ENCODE results near the gene SEC14L5.
A peak's percentile ranks its signal among the peaks of the same experiment; 100 is the strongest.
"Not testable (repeated sequence)": the region's sequence is repeated elsewhere in the genome, so short reads cannot be mapped to it uniquely, and the experiment has no call there.

SEC14L5 gene
- 0.05 to 0.09 reads per million in 2 donors for total RNA-seq

GRCh38 chr16:4957720-4958509, at the start of gene SEC14L5:
Gene SEC14L5, plus strand, starts transcription at chr16:4958330. Its CDS starts 994 bp downstream, at chr16:4959324.
- peak; percentile 66 for DNase-seq

- no peak for DNase-seq
Measured at GRCh38 chr16:4908854-4909401, 49.2 kb upstream of the SEC14L5 start.

- no peak for DNase-seq
Measured at GRCh38 chr16:4909825-4910224, 48.3 kb upstream of the SEC14L5 start.

DNA sequence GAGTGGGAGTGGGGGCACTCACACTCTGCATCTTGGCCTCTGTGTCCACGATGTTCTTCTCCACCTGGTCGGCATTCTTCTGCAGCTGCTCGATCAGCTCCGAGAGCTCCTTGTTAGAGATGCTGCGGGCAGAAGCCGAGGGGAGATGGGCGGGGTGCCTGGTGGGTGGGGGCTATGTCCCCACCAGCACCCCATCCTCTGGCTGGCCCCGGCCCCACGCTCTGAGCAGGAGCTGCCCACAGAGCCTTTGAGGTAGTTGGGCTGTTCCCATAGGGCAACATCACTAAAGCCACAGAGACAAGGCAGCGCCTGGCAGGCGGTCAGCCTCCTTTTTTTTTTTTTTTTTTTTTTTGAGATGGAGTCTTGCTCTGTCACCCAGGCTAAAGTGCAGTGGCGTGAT, 47.3 kb upstream of the SEC14L5 start:
- no peak for DNase-seq

GRCh38 chr16:4911970-4912386, 46.2 kb upstream of the SEC14L5 start:
- DNase-seq, result no peak

- DNase-seq, result no peak
Measured at GRCh38 chr16:4913130-4913773, 44.9 kb upstream of the SEC14L5 start.

- no peak for DNase-seq
Measured at GRCh38 chr16:4913774-4914525, 44.2 kb upstream of the SEC14L5 start.

DNA sequence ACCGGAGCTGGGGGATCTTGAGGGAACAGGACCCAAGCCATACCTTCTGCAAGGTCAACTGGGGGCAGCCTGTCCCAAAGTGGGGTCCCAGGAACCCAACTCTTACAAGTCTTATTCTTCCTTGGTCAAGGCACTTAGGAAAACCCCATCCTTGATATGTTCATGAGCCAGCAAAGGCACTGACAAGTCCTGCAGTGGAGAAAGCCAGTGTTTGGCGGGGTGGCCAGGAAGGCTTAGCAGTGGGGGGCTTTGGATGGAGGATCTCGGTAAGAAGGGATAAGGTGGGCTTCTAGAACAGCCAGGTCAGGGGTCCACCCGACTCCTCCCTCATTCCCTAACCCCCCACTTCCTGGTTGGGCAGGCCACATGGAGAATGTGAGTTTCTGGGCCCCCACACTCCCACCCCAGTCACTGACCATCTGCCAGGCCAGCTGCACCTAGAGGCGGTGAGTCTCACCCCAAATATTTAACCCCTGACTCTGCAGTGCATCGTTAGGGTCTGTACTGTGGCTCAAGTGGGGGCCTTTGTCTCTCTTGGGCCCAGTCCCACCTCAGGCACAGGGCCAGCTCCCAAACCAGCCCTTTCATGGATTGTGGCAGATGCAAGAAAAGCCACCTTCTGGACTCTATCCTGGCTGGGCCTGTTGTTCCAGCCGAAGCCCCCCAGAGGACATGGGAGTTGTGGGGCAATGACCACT, 43.5 kb upstream of the SEC14L5 start:
- DNase-seq, result no peak

DNA sequence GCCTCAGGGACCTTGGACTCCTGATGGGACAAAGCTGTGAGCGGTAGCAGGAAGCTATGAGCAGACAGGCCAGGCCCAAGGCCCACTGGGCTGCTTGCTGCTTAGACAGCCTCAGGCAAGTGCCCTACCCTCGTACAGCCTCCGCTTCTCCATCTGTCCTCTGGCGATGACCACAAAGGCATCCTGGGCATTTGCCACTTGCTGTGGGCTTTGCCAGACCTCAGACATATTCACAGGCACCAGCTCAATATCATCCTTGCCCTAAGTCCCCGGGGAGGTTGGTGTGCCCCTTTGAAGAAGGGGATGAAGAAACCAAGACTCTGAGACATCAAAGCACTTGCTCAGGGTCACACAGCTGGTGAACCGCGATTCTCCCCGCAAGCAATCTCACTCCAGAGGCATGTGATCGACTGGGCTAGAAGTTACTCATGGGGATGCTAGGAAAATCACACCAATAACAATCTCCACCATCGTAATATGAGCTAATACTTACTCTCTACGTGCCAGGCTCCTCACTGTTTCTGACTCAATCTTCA, 42.8 kb upstream of the SEC14L5 start:
- DNase-seq, result no peak

DNA sequence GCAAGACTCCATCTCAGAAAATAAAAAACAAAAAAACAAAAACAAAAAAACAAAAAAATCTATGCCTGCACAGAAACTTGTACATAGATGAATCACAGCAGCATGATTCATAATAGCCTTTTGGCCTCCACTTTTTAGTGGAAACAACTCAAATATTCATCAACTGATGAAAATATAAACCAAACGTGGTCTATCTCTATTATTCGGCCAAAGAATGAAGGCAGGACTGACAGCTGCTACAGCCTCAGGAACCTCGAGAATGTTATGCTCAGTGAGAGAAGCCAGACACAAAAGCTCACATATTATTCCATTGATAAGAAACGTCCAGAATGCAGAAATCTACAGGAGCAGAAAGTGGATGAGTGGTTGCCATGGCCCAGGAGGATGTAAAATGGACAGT, 41.0 kb upstream of the SEC14L5 start:
- no peak for DNase-seq

- no peak for DNase-seq
Measured at GRCh38 chr16:4918781-4919251, 39.3 kb upstream of the SEC14L5 start.

DNA sequence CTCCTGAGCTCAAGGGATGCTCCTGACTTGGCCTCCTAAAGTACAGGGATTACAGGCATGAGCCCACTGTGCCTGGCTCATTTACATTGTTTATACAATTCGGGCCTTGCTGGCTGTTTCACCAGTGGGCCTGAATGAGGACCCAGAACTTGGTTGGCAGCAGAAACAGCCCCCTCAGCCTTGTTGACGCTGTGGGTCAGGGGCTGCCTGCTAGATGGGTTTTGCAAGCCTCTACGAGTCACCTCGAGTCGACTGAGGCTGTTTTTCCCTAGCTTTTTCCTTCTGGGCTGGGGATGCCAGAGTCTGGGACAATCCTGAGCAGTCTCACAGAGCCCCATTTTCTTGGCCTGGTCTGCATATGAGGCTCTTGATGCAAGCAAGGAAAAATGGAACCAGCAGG, 37.3 kb upstream of the SEC14L5 start:
- DNase-seq, result no peak

DNA sequence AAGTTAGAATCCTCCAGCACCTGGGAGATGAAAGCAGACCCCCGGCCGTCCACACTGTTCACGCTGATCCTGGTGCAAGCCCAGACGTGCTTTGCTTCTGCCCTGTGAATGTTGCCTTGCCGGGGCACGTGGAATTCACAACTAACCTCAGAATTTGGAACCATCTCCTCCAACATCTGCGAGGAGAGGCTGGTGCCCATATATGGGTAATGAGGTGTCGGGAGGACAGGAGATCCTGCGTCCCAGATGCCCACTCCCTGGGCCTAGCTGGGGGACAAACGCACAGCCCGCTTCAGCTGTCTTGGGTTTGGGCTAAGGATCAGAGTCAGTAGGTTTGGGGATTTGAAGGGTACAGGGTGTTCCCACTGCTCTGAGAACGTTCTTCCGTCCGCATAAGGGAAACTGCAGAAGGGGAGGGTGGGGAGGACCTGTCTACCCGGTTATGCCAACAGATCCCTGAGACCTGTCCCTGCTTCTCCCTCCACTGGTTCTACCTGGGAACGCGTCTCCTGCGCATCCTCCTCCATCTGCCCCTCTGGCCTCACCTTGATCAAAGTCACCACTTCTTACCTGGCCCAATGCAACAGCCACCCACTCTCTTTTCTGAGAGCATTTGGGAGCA, 35.3 kb upstream of the SEC14L5 start:
- no peak for DNase-seq

- no peak for DNase-seq
Measured at GRCh38 chr16:4923853-4924252, 34.3 kb upstream of the SEC14L5 start.

DNA sequence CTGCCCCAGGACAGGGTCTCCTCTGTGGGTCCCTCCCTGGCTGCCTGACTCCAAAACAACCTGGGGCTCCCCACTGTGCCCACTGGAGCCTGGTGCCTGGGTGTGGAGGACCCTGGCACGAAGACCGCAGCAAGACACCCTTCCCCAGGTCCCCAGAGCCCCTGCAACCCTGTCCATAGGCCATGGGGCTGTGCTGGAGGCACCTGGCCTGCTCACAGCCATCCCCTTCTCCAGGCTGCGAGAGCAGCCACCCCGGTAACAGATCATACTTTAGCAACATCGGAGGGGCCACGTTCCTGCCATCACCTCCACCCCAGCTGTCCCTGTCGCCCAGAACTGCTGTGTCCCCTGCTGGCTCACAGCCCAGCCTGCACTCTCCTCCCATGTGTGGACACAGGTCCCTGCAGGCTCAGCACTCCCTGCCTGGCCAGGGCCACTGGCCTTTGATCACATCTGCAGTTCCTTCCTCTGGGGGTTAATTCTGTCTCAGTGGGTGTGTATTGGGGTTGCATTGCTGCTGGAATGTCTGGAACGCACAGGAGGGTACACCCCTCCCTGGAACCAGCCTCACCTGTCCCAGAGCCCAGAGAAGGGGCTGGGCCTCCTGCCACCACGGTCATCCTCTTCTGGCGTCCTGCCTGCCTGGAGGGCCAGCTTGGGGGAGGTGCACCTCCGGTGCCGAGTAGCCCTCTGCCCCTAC, 33.4 kb upstream of the SEC14L5 start:
- no peak for DNase-seq

DNA sequence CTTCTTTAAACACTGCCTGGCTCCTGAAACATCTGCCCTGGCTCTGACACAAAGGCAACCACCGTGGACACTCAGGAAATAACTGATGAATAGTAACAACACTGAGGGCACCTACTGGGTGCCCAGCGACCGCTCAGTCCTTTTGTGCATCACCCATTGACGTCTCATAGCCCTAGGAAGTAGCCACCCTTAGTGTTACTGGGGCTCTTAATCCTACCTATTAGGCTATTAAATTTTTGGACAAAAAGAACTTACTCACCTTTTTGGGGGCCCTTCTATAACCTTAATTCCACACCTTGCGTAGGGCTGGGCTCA, 32.9 kb upstream of the SEC14L5 start:
- no peak for DNase-seq

GRCh38 chr16:4925791-4926190, 32.3 kb upstream of the SEC14L5 start:
- DNase-seq, result no peak

DNA sequence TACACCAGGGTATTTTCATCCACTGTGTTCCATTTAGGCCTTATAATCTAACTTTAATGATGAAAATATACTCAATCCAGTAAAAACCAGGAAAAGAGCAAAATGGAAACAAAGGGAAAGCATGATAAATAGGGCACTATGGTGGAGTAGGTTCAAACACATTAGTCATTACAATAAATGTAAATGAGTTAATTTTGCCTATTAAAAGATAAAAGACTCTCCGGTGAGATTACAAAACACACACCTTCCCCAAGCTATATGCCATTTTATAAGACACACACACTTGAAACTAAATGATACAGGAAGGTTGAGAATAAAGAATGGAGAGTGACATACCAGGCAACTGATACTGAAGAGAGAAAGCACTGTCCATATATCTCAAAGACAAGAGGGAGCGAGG, 31.2 kb upstream of the SEC14L5 start:
- DNase-seq, result no peak

GRCh38 chr16:4927661-4928060, 30.5 kb upstream of the SEC14L5 start:
- DNase-seq, result no peak

- DNase-seq, result no peak
Measured at GRCh38 chr16:4928227-4928626, 29.9 kb upstream of the SEC14L5 start.

DNA sequence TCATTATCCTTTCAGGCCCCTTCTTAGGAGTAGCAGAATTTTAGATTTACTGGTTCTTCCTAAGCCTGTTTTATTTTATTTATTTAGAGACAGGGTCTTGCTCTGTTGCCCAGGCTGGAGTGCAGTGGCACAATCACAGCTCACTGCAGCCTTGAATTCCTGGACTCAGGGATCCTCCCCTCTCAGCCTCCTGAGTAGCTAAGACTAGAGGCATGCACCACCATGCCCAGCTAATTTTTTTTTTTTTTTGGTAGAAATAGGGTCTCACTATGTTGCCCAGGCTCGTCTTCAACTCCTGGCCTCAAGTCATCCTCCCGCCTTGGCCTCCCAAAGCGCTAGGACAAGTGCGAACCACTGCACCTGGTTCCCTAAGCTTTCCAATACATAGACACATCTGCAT, 28.5 kb upstream of the SEC14L5 start:
- DNase-seq, result not testable (repeated sequence)

Measured in activated gamma-delta T cell (primary cell).